ENCODE data around the gene ADORA1.

The ADORA1 gene

DNA sequence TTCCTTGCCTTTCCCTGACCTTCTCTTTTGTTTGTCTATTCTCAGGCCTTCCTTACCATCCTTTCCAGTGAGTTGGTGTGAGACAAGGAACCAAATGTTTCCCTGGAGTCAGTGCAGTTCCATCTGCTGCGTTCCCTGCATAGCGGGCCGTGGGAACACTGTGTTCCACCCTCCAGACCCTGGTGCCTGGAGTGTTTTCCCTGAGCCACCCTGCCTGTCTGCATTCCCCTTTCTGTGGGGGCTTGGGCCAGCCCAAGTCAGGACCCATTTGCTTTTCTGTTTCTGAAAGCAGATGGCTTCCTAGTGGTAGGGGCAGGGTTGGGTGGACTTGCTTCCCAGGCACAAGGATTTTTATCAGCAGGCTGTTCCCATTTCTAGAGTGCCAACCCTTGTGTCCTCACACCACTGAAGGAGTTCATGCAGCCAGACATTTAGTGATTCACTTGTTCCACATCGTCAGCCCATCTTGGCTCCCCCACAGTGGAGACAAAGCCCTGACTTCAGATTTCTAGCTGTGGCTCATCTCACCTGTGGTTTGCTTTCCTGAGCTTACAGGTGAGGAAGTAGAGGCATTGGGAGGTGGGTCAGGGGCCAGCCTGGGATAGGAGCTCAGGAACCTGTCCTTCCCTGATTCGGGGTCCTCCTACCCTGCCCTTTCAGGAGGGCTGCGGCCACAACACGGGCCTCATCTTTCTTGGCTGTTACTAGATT, 27.6 kb upstream of the ADORA1 start:
- CTCF ChIA-PET, result interaction anchor here (1.0 to 3.1 kb wide), 5 partner anchors 8 to 71 kb away, joined by 3 to 7 read pairs (median 3); no protein-coding TSS in a partner anchor
- 97% methylated on average over 5 of the region's 7 CpGs for WGBS (ENCODE audit: insufficient coverage)
- peaks cover 0 to 8% (median 0%) of the 10 kb centered on the region in 5 experiments for H3K27me3 ChIP-seq (replicated peaks in 2 of 5; ENCODE audit: control insufficient read depth in 4 of 5, insufficient read depth in 5 of 5, low read length in 4 of 5)

DNA sequence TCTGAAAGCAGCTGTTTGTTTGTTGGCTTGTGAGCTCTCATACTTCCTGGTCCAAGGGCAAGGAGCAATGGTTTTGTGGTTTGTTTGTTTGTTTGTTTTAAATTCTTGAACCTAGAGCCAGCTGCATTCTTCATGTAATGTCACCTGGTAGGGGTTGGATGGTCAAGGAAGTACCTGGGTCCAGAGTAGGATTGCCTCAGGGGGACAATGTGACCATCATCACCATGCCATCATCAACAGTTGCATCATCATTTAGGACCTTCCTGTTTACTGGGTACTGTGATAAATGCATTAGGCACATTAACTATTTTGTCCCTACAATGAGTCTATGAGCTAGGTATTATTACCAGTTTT, 27.0 kb upstream of the ADORA1 start:
- no peak for DNase-seq
- Histone ChIP-seq H3K4me1 (ENCODE audit: control extremely low read depth in 1 of 4, control insufficient read depth in 4 of 4, insufficient read depth in 4 of 4, low read length in 3 of 4) (peaks cover 0 to 2% (median 0%) of the 10 kb centered on the region in 4 experiments), H3K9me3 (ENCODE audit: control extremely low read depth in 1 of 5, control insufficient read depth in 4 of 5, insufficient read depth in 2 of 5, low read depth in 1 of 5, low read length in 4 of 5) (peaks cover 0 to 22% (median 3%) of the 10 kb centered on the region in 5 experiments), H3K4me3 (ENCODE audit: control insufficient read depth in 1 of 7, extremely low read depth in 1 of 7, insufficient read depth in 4 of 7, low read depth in 2 of 7, low read length in 6 of 7) (no peak overlapping the region), H3K27me3 (replicated peaks in 2 of 5; ENCODE audit: control insufficient read depth in 4 of 5, insufficient read depth in 5 of 5, low read length in 4 of 5) (peaks cover 0 to 8% (median 0%) of the 10 kb centered on the region in 5 experiments), H3K27ac (ENCODE audit: insufficient read depth in 1 of 2, low read depth in 1 of 2, low read length in 2 of 2, poor library complexity in 1 of 2, severe bottlenecking in 2 of 2) (no peak overlapping the region), H3K36me3 (ENCODE audit: control insufficient read depth in 4 of 4, insufficient read depth in 4 of 4, low read length in 3 of 4) (no peaks in the 10 kb centered on the region)
- ChIA-PET CTCF (interaction anchor here (0.9 to 3.1 kb wide), 7 partner anchors 8 to 117 kb away, joined by 3 to 7 read pairs (median 3); no protein-coding TSS in a partner anchor), POLR2A (no interaction called here)

More for the DNA sequence above, 27.6 kb upstream of the ADORA1 start:
- Histone ChIP-seq H3K36me3 (ENCODE audit: control insufficient read depth in 4 of 4, insufficient read depth in 4 of 4, low read length in 3 of 4) (no peaks in the 10 kb centered on the region), H3K4me1 (ENCODE audit: control extremely low read depth in 1 of 4, control insufficient read depth in 4 of 4, insufficient read depth in 4 of 4, low read length in 3 of 4) (peaks cover 0 to 2% (median 0%) of the 10 kb centered on the region in 4 experiments), H3K4me3 (ENCODE audit: control insufficient read depth in 1 of 7, extremely low read depth in 1 of 7, insufficient read depth in 4 of 7, low read depth in 2 of 7, low read length in 6 of 7) (no peak overlapping the region), H3K27ac (ENCODE audit: insufficient read depth in 1 of 2, low read depth in 1 of 2, low read length in 2 of 2, poor library complexity in 1 of 2, severe bottlenecking in 2 of 2) (no peak overlapping the region), H3K9me3 (ENCODE audit: control extremely low read depth in 1 of 5, control insufficient read depth in 4 of 5, insufficient read depth in 2 of 5, low read depth in 1 of 5, low read length in 4 of 5) (peaks cover 1 to 23% (median 4%) of the 10 kb centered on the region in 5 experiments)
- POLR2A ChIA-PET, result interaction anchor here (0.6 kb wide), 1 partner anchor 21 kb away, joined by 3 read pairs; no protein-coding TSS in a partner anchor
- no peak for DNase-seq

DNA sequence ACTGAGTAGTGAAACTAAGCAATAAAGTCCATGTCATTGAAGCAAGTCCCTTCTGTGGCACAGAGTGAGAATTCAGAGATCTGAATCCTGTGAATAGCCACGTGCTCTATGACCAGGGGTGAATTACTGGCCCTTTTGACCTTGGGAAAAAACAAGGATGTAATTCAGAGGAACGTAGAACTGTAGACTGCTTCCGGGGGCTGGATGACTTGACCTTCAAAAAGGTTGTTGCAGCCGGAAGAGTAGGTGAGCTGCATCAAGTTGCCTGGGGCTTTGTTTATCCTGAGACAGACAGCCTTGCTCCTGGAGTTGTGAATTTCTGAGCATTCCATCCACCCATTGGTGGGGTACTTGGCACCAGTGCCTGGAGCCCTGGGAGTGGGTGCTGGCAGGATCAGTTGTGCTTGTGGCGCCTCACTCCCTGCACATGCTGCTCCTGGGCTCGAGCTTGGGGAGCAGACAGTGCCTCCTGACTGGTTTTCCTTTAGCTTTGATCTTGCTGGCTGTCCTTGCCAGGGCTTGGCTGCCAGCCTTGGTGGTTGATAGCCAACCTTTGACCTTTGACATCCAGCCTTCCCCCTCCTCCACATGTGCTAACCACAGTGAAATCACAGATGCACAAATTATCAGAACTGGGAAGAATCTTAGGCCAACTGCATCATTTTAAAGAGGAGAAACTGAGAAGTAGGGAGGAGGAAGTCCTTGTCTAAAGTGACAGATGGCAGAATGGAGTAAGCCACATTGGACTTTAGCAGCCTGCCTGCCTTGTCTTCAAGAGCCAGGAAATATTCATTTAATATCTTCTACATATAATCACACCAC, 25.5 kb upstream of the ADORA1 start:
- ChIA-PET POLR2A (no interaction called here), CTCF (interaction anchor here (1.0 to 2.9 kb wide), 3 partner anchors 11 to 35 kb away, joined by 3 to 13 read pairs (median 4); no protein-coding TSS in a partner anchor)
- peak in 1 of 3 donors; percentile 9 for DNase-seq
- no peak overlapping the region for H3K27ac ChIP-seq (ENCODE audit: insufficient read depth in 1 of 2, low read depth in 1 of 2, low read length in 2 of 2, poor library complexity in 1 of 2, severe bottlenecking in 2 of 2)
- peaks cover 0 to 2% (median 0%) of the 10 kb centered on the region in 4 experiments for H3K4me1 ChIP-seq (ENCODE audit: control extremely low read depth in 1 of 4, control insufficient read depth in 4 of 4, insufficient read depth in 4 of 4, low read length in 3 of 4)
- WGBS (ENCODE audit: insufficient coverage), result 89% methylated on average over 6 of the region's 6 CpGs
- H3K27me3 ChIP-seq (replicated peaks in 2 of 5; ENCODE audit: control insufficient read depth in 4 of 5, insufficient read depth in 5 of 5, low read length in 4 of 5), result peaks cover 0 to 4% (median 0%) of the 10 kb centered on the region in 5 experiments
- peaks cover 0 to 12% (median 3%) of the 10 kb centered on the region in 5 experiments for H3K9me3 ChIP-seq (ENCODE audit: control extremely low read depth in 1 of 5, control insufficient read depth in 4 of 5, insufficient read depth in 2 of 5, low read depth in 1 of 5, low read length in 4 of 5)
- no peak overlapping the region for H3K4me3 ChIP-seq (ENCODE audit: control insufficient read depth in 1 of 7, extremely low read depth in 1 of 7, insufficient read depth in 4 of 7, low read depth in 2 of 7, low read length in 6 of 7)
- H3K36me3 ChIP-seq (ENCODE audit: control insufficient read depth in 4 of 4, insufficient read depth in 4 of 4, low read length in 3 of 4), result no peaks in the 10 kb centered on the region

DNA sequence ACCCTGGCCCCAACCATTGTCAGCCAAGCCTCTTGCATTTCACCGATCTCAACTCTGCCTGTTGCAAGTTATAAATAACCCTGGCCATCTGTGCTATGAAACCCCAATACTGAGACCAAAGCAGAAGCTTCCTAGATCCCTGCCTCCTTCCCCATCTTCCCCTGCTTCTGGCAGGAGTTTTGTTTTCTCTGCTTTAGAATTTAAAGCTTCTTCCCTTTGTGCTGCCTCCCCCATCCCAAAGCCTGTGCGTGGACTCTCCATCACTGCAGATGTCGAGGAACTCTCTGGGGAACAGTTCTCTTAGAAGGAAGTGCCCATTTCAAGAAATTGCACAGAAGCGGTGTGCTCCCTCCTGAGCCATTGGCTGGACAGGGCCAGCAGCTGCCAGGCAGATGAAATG, 24.3 kb upstream of the ADORA1 start:
- no peaks in the 10 kb centered on the region for H3K36me3 ChIP-seq (ENCODE audit: control insufficient read depth in 4 of 4, insufficient read depth in 4 of 4, low read length in 3 of 4)
- peaks cover 0 to 2% (median 0%) of the 10 kb centered on the region in 4 experiments for H3K4me1 ChIP-seq (ENCODE audit: control extremely low read depth in 1 of 4, control insufficient read depth in 4 of 4, insufficient read depth in 4 of 4, low read length in 3 of 4)
- ChIA-PET POLR2A (no interaction called here), CTCF (interaction anchor here (1.0 to 2.9 kb wide), 4 partner anchors 10 to 69 kb away, joined by 3 to 13 read pairs (median 3); no protein-coding TSS in a partner anchor)
- H3K27me3 ChIP-seq (replicated peaks in 2 of 5; ENCODE audit: control insufficient read depth in 4 of 5, insufficient read depth in 5 of 5, low read length in 4 of 5), result peaks cover 0 to 4% (median under 1%) of the 10 kb centered on the region in 5 experiments
- H3K4me3 ChIP-seq (ENCODE audit: control insufficient read depth in 1 of 7, extremely low read depth in 1 of 7, insufficient read depth in 4 of 7, low read depth in 2 of 7, low read length in 6 of 7), result no peak overlapping the region
- 90% methylated on average over 4 of the region's 4 CpGs for WGBS (ENCODE audit: insufficient coverage)
- H3K27ac ChIP-seq (ENCODE audit: insufficient read depth in 1 of 2, low read depth in 1 of 2, low read length in 2 of 2, poor library complexity in 1 of 2, severe bottlenecking in 2 of 2), result no peak overlapping the region
- peaks cover 0 to 8% (median 3%) of the 10 kb centered on the region in 5 experiments for H3K9me3 ChIP-seq (ENCODE audit: control extremely low read depth in 1 of 5, control insufficient read depth in 4 of 5, insufficient read depth in 2 of 5, low read depth in 1 of 5, low read length in 4 of 5)
- no peak for DNase-seq

DNA sequence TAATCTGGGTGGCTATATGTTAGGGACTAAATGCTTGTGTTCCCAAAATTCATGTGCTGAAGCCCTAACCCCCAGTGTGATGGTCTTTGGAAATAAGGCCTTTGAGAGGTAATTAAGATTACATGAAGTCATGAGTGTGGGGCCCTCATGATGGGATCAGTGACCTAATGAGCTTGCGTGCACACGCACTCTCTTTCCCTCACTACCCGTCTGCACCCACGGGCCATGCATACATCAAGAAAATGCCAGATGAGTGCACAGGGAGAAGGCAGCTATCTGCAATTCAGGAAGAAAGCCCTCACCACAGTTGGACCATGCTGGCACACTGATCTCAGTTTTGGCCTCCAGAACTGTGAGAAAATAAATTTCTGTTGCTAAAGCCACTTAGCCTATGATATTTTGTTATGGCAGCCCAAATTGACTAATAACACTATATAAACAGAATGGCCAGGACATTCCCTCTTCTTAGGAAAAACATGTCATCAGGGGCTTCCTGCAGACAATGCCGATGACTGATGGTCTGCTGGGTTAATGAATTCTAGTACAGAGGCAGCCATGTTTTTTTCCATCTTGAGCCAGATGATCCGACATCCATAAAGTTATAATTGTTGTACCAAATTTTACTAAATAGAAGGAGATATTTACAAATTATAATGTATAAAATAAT, 23.6 kb upstream of the ADORA1 start:
- DNase-seq, result no peak
- Histone ChIP-seq H3K4me1 (ENCODE audit: control extremely low read depth in 1 of 4, control insufficient read depth in 4 of 4, insufficient read depth in 4 of 4, low read length in 3 of 4) (peaks cover 0 to 2% (median 0%) of the 10 kb centered on the region in 4 experiments), H3K9me3 (ENCODE audit: control extremely low read depth in 1 of 5, control insufficient read depth in 4 of 5, insufficient read depth in 2 of 5, low read depth in 1 of 5, low read length in 4 of 5) (peaks cover 0 to 8% (median 3%) of the 10 kb centered on the region in 5 experiments), H3K27me3 (replicated peaks in 2 of 5; ENCODE audit: control insufficient read depth in 4 of 5, insufficient read depth in 5 of 5, low read length in 4 of 5) (peaks cover 0 to 5% (median 4%) of the 10 kb centered on the region in 5 experiments), H3K4me3 (ENCODE audit: control insufficient read depth in 1 of 7, extremely low read depth in 1 of 7, insufficient read depth in 4 of 7, low read depth in 2 of 7, low read length in 6 of 7) (no peak overlapping the region), H3K27ac (ENCODE audit: insufficient read depth in 1 of 2, low read depth in 1 of 2, low read length in 2 of 2, poor library complexity in 1 of 2, severe bottlenecking in 2 of 2) (no peak overlapping the region), H3K36me3 (ENCODE audit: control insufficient read depth in 4 of 4, insufficient read depth in 4 of 4, low read length in 3 of 4) (no peaks in the 10 kb centered on the region)
- ChIA-PET POLR2A (interaction anchor here (0.6 kb wide), 1 partner anchor 285 kb away, joined by 3 read pairs; no protein-coding TSS in a partner anchor), CTCF (interaction anchor here (1.0 to 2.9 kb wide), 3 partner anchors 14 to 68 kb away, joined by 3 to 13 read pairs (median 3); no protein-coding TSS in a partner anchor)
- 87% methylated on average over 5 of the region's 6 CpGs for WGBS (ENCODE audit: insufficient coverage)

DNA sequence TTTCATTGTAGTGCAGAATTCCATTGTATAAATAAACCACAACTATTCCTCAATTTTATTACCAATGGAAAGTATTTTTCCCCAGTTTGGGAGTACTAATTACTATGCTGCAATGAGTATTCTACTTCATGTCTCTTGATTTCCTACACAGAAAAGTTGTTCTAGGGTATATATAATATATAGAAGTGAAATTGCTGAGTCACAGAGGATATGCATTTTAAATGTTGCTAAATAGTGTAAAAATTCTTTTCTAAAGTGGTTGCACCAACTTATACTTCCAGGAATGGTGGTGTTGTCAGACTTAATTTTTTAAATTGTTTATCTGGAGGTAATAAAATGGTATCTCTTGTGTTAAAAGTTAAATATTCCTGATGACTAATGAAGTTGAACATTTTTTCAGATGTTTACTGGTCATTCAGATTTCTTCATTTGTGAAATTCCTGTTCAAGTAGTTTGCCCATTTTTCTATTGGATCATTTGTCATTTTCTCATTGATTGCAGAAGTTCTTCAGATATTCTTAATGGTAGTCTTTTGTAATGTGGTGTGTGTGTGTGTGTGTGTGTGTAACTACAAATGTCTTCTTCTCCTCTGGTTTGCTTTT, 22.6 kb upstream of the ADORA1 start:
- no peaks in the 10 kb centered on the region for H3K36me3 ChIP-seq (ENCODE audit: control insufficient read depth in 4 of 4, insufficient read depth in 4 of 4, low read length in 3 of 4)
- ChIA-PET CTCF (no interaction called here), POLR2A (interaction anchor here (0.6 kb wide), 1 partner anchor 284 kb away, joined by 3 read pairs; no protein-coding TSS in a partner anchor)
- peaks cover 2 to 11% (median 6%) of the 10 kb centered on the region in 5 experiments for H3K27me3 ChIP-seq (replicated peaks in 2 of 5; ENCODE audit: control insufficient read depth in 4 of 5, insufficient read depth in 5 of 5, low read length in 4 of 5)
- H3K4me3 ChIP-seq (ENCODE audit: control insufficient read depth in 1 of 7, extremely low read depth in 1 of 7, insufficient read depth in 4 of 7, low read depth in 2 of 7, low read length in 6 of 7), result no peak overlapping the region
- peaks cover 0 to 8% (median 3%) of the 10 kb centered on the region in 5 experiments for H3K9me3 ChIP-seq (ENCODE audit: control extremely low read depth in 1 of 5, control insufficient read depth in 4 of 5, insufficient read depth in 2 of 5, low read depth in 1 of 5, low read length in 4 of 5)
- H3K27ac ChIP-seq (ENCODE audit: insufficient read depth in 1 of 2, low read depth in 1 of 2, low read length in 2 of 2, poor library complexity in 1 of 2, severe bottlenecking in 2 of 2), result no peak overlapping the region
- peaks cover 0 to 2% (median 0%) of the 10 kb centered on the region in 4 experiments for H3K4me1 ChIP-seq (ENCODE audit: control extremely low read depth in 1 of 4, control insufficient read depth in 4 of 4, insufficient read depth in 4 of 4, low read length in 3 of 4)
- no peak for DNase-seq

Data from common myeloid progenitor, CD34-positive (primary cell).